NCI-H510A (cell line): ENCODE measurements around the gene NPHP4.

Source experiments
- DNase-seq: peaks from one replicate; lab custom pipeline; 2025; lab: John Stamatoyannopoulos, UW

NPHP4 gene

DNA sequence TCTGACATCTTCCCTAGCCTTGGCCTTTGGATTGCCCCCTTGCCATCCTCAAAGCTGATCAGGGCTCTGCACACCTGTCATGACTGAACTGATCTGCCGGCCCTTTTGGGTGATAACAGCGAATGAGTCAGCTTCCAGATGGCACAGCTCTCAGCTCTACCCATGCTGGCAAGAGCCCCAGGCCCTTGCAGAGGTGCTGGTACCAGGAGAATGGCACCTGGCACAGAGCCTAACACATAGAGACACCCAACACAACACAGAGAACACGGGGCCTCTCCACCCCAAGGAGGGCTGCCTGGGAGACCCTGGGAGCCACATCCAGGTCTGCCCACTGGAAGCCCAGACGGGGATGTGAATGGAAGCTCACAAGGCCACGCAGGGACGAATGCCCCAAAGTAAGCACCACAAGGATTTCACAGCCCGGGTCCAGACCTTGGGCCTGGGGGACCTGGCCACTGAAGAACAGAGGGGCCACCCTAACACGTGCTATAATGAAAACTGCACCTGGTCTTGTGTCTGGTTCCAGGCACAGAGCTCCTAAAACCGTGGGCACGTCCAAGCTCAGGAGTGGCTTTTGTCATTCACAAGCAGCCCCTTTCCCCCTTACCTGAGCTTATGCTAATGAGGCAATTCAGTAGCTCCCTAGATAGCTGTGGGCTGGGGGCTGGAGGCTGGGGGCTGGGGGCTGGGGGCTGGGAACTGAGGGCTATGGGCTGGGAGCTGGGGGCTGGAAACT lies 160.5 kb downstream of the NPHP4 start:
- DNase-seq: no peak

DNA sequence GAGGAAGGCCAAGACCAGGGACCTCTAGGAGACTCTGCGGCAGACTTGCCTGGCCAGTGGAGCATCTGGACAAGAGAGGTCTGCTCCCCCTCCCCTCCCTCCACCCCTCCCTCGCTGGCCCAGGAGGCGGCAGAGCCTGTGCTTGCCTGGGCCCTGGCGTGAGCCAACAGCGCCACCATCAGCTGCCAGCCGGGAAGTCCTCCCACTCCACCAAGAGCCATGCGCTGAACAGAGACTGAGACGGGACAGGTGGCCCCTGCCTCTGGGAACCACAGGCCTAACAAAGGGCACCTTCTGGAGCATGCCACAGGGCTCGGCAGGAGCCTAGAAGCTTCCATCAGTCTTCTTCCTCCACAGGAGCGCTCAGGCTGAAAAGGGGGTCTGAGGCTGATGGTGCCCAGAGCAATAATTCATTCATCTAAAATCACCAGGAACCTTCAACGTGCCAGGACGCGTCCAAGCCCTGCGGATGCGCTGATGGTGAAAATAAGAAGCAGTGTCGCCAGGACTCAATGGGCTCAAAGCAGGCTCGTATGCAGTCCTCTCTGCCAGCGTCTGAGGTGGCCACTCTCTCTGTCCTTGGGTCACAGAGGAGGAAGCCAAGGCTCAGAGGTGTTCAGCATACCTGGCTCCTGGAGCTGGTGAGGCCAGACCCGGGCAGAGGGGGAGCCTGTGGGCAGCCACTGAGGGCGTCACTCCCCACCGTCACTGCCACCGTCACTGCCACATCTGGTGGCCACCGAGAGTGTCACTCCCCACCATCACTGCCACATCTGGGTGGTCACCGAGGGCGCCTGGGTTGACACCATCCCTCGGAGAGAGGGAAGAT lies 161.2 kb downstream of the NPHP4 start:
- peak; percentile 70 for DNase-seq

DNA sequence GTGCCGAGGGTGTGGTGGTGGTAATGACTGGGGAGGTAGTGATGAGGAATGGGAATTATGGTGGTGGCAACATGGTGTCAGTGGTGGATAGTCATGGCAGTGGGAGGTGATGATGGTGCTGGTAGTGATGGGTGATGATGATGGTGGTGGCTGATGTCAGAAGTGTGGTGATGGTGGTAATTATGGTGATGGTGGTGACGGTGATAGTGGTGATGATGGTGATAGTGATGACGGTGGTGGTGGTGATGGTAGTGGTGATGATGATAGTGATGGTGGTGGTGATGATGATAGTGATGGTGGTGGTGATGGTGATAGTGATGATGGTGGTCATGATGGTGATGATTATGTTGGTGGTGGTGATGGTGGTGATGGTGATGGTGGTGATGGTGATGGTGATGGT lies 162.8 kb downstream of the NPHP4 start:
- no peak for DNase-seq

DNA sequence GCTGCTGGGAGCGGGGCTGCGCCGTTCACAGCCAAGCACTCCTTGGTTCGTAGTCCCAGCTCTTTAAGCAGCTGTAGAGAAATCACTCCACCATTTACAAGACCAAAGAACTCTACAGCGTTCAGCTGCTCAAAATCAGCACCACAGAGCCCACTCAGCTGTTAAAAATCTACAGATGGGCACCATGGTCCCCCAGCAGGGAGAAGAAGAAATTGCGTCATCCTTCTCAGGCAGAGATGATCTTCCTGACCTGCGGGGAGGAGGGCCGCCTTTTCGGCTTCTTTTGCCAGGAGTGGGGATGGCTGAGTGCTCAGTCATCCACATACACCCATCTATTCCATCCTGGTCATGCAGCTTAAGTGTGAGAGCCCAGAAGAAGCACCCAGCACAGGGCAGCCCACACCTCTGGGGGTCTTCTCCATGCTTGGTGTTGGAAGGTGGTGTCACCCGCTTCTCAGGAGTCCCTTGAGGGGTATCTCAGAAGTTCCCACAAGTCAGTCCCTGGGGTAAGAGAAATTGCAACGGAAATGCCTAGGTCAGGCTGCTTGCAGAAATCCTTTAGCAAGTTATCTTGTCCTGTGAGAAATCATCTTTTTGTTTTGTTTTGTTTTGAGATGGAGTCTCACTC lies 163.8 kb downstream of the NPHP4 start:
- no peak for DNase-seq

DNA sequence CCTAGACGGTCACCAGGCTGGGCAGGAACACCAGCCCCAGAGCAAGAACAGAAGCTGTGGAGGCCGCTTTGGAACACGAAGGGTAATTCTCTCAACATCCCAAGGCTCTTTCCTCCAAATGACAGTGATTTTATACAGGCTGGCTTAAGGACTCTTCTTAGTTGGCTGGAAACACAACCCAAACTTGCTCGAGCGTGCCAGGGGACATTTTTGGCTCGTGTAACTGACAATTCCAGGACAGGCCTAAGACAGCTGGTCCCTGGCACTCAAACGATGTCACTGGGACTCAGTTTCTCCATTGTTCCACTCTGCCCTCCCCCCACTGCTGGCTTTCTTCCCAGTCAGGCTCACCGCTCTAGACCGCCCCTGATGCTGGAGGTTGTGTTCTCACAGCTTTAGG lies 164.7 kb downstream of the NPHP4 start:
- DNase-seq: no peak

DNA sequence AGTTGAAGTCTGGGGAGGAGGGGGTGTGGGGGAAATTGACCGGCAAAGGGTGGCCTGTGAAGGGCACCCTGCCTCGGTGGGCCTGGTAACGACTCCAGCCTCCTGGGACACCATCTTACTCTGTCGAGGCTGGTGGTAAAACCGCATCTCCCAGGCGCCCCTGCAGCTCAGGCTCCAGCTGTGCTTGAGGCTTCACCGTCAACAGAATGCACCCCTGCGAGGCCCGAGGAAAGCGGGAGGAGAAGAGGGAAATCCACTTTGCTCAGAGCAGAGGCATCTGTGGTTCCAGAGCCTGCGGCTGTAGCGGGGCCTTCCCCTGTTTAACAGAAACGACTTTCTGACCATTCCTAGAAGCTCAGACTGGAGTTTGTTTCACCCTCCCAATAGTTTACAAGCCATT lies 165.6 kb downstream of the NPHP4 start:
- DNase-seq: no peak

DNA sequence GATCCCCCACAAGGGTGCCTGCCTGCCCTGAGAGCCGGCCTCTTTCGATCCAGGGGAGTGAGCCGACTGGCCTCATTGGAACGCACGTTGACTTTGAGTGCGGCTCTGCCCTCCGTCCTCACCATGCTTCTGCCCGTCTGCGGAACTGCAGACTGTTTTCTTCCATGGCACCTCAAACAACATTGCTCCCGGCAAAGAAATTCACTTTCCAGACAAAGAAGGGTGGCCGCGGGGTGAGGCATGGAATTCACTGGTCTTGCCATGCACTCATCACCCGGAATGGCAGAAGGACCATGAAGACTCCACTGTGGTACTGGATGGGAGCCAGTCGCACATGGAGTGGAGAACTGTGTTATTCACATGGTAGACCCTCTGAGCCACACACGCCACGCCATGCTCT lies 169.5 kb downstream of the NPHP4 start:
- no peak for DNase-seq

DNA sequence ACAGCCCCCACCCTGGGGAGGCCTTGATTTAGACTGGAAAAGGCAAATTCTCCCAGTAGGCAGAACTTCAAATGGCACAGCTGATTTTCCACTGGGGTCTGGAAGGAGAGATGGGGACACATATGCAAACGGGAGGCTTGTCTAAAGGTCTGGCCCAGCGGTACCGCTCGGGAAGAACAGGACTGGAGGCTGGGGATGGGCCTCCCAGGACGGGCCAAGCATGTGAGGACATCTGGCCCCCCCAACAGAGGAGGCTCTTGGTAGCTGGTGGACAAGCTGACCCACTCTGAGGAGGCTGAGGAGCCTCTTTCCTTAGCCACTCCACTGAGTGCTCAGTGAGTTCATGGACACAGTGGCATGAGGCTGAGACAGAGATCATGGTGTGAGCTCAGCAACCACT lies 170.0 kb downstream of the NPHP4 start:
- no peak for DNase-seq

DNA sequence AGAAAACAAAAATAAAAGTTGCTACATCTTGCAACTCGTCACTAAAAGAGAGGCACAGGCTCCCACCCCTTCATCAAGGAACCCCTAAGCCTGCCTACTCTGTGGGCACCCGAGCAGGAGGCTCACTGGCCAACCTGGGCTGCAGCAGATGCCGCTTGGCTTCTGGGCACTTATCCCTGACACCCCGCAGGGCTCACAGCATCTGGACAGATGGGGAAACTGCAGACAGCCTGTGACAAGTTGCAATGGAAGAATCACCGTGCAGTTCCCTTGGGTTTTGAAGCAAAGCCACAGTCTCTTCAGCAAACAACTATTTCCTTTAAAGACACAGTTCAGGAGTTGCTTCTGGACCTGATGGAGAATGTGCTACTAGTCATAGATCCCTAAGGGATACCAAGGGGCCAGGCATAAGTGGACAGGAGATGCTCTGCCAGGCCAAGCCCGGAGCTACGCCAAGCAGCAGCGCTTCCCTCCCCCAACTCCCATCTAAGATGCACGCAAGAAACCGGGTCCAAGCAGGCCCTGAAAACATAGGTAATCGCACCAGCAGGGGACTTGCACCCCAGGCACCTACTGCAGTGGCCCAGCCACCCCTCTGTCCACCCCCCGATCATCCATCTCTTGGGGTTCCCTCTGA lies 170.6 kb downstream of the NPHP4 start:
- no peak for DNase-seq

DNA sequence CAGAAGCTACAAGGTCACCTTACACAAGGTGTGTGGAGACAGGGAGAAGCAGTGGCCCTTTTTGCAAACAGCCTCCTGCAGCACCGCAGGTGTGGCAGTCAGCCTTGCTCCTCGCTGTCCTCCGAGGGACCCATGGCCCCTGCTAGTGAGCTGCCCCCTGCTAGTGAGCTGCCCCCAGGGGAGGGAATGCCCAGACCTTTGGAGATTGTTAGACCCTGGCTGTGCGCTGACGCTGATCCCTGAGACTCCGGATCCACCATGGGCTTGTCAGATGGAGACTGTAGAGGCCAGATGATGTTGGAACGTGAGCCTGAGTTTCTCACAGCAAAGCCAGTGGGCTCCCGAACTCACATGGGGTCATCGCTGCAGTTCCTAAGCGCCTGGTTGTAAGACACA lies 172.2 kb downstream of the NPHP4 start:
- no peak for DNase-seq

DNA sequence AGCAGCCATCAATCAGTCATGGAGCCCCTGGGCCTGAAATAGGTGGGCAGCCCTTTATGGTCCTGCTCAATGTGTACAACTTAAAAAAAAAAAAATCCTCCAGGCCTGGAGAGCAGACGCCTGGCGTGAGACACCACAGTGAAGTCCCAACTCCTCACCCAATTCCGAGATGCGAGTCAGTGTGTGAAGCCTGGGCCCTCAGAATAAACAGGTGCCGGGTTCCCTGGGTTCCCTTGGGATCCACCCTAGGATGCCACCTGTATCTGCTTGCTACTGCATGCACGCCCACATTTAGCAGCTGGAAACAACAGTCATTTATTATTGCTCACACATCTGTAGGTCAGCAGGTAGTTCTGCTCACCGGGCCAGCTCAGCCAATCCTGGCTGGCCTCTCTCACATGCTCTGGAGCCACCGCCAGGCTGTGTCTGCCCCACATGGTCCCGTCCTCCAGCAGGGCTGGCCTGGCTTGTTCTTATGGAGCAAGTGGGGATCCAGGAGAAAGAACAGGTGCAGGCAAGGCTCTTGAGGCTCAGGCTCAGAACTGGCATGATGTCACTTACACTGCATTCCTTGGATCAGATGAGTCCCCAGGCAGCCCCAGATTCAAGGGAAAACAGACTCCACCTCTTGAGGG lies 172.7 kb downstream of the NPHP4 start:
- DNase-seq: peak; percentile 49

DNA sequence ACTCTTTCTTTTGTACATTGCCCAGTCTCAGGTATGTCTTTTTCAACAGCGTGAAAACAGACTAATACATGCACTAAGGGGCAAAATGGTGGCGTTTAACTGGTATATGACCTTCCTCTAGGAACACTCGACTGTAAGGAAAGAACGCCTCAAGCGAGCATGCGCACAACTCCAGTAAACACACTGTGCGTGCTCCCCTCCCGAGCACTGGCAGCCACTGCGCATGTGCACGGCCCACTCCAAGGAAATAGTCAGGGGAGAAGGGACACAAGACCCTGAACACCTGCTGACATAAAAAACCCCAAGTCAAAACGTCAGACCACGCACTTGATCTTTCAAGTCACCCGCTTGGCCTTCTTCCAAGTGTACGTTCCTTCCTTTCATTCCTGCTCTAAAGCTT lies 173.5 kb downstream of the NPHP4 start:
- no peak for DNase-seq

DNA sequence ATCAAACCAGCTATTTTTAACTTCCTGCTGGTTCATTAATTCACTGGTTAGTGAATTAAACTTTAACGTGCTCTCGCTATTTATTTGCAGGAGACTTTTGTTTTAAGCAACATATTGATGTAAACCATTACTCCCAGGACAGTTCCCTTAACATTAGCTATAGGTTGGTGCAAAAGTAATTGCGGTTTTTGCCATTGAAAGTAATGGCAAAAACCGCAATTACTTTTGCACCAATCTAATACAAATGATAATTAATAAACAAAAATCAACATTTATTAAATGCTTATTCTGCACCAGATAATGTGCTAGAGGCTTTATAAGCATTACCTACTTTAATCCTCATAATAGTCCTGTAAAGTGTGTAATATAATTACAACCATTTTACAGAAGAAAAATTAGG lies 176.5 kb downstream of the NPHP4 start:
- DNase-seq: no peak

DNA sequence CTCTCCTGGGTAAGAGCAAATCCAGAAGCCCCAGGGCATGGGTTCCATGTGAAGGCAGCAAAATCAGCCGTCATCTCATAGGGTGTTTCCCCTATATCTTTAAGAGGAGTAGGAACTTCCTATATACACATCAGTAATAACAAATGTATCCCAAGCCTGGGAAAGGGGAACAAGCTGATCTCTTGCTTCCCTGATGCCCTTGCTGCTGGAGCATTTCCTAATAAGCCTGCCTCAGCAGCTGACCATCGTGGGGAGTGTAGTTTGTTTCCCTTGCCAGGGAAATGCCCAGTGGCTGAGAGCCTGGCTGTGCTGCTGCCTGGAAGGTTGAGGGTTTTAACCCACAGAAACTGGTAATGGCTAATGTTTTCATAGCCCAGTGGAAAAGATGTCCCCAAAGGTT lies 177.0 kb downstream of the NPHP4 start:
- DNase-seq: no peak

DNA sequence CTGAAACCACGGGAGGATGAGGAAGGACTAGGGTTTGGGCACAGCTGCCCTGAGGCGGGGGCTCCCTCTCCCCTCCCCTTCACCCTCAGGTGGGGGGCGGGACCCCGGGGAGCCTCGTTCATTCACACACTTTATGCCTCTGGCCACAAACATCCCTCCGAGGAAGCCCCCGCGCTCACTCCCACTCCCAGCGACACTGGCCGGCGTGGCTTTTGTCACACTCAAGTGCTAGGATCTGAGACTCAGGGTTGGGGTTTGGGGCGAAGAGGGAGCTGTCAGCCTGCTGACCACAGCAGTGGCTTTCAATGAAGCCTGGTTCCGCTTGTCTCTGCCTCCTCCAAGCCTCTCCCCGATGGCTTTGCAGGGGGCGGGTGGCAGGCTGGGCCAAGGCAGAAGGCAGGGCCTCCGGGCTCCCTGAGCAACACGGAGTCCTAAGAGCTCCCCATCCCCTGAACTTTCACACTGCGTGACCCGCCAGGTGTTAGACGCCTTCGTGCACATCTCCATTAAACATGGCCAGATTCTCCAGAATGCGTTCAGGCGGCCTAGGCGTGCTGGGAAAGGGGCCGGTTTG lies 178.1 kb downstream of the NPHP4 start:
- no peak for DNase-seq

DNA sequence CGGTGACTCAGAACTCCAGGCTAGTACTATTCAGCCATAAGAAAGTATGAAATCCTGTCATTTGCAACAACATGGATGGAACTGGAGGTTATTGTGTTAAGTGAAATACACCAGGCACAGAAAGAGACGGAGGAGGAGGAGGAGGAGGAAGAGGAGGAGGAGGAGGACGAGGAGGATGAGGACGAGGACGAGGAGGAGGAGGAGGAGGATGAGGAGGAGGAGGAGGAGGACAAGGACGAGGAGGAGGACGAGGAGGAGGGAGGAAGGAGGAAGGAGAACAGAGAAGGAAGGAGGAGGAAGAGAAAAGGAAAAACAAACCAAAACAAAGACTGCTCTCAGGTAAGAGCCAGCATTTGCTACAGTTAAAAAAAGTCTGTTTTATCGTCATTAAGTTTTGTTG lies 178.7 kb downstream of the NPHP4 start:
- no peak for DNase-seq
